Vagina (tissue), 2 donors: ENCODE results near the gene DCTD.

ENCODE experiments used
- CTCF ChIP-seq, 3 experiments: fragments of 450-650 bp in 2 of 3; fragments of 200-600 bp in 1 of 3; sonication (generic) in 1 of 3; IDR thresholded peaks; one replicate each; pipeline ENCODE4 v1.5.1; 2017 to 2019; ENCODE audit warnings: antibody characterized with exemption in 3 of 3, mild to moderate bottlenecking in 2 of 3, moderate library complexity in 2 of 3
- POLR2A ChIP-seq, 2 donors: fragments of 450-650 bp; IDR thresholded peaks; one replicate each; pipeline ENCODE4 v1.6.1; 2017; ENCODE audit warnings: antibody characterized with exemption in 2 of 2, mild to moderate bottlenecking in 2 of 2, moderate library complexity in 2 of 2
- POLR2AphosphoS5 ChIP-seq, 2 donors: sonication (generic); formaldehyde crosslinking; IDR thresholded peaks; one replicate each; pipeline ENCODE4 v1.9.0; 2017; ENCODE audit warnings: antibody characterized with exemption in 2 of 2, mild to moderate bottlenecking in 2 of 2, low read depth in 1 of 2; ENCODE audit not compliant: insufficient read depth in 1 of 2

- no peak for TF ChIP-seq POLR2A (IDR thresholded peaks at IDR 0.05)
- TF ChIP-seq POLR2AphosphoS5 (IDR thresholded peaks at IDR 0.05; ENCODE audit: insufficient read depth in 1 of 2, low read depth in 1 of 2), result no peak
- no peak for TF ChIP-seq CTCF (IDR thresholded peaks at IDR 0.05)
Measured at GRCh38 chr4:182858711-182859110, 58.5 kb downstream of the DCTD start.
